Endodermal cell (in vitro differentiated cells): ENCODE results near the gene CSNK1D. TPM values are rescaled to one million over a fixed set of nuclear protein-coding genes. Genes with fewer than 3 reads are reported as not detected.

ENCODE experiments used
- DNase-seq: peaks from one replicate; pipeline ENCODE4 v3.0.0-alpha.2; 2017
- H3K27ac ChIP-seq: 2 replicates; pipeline ENCODE4 v1.5.1; 2013; ENCODE audit warnings: mild to moderate bottlenecking, low read depth, low read length, moderate library complexity
- H3K27me3 ChIP-seq: 2 replicates; pipeline ENCODE4 v1.6.1; 2013; ENCODE audit warnings: mild to moderate bottlenecking, low read length, moderate library complexity; ENCODE audit not compliant: insufficient read depth, control insufficient read depth, poor library complexity, severe bottlenecking
- H3K36me3 ChIP-seq: 2 replicates; pipeline ENCODE4 v1.7.0; 2013; ENCODE audit warnings: mild to moderate bottlenecking, low read length, moderate library complexity; ENCODE audit not compliant: control insufficient read depth, insufficient read depth
- H3K4me1 ChIP-seq: one replicate; pipeline ENCODE4 v1.7.0; 2013; ENCODE audit warnings: low read length; ENCODE audit not compliant: control insufficient read depth, insufficient read depth
- H3K4me3 ChIP-seq: 2 replicates; pipeline ENCODE4 v1.5.1; 2013; ENCODE audit warnings: mild to moderate bottlenecking, low read length, moderate library complexity
- H3K9ac ChIP-seq: 2 replicates; pipeline ENCODE4 v1.6.1; 2013; ENCODE audit warnings: mild to moderate bottlenecking, low read length, moderate library complexity; ENCODE audit not compliant: poor library complexity, severe bottlenecking; ENCODE audit errors: extremely low read depth
- H3K9me3 ChIP-seq: 2 replicates; pipeline ENCODE4 v1.6.1; 2013; ENCODE audit warnings: mild to moderate bottlenecking, low read length, moderate library complexity; ENCODE audit not compliant: control insufficient read depth
- H3K27ac Mint-ChIP-seq: 2 replicates; pipeline ENCODE4 v1.8.0; 2020; ENCODE audit warnings: mixed read lengths
- H3K27me3 Mint-ChIP-seq: 2 replicates; pipeline ENCODE4 v1.8.0; 2021; ENCODE audit warnings: mild to moderate bottlenecking, mixed read lengths; ENCODE audit not compliant: insufficient read depth
- H3K36me3 Mint-ChIP-seq: 2 replicates; pipeline ENCODE4 v1.8.0; 2020; ENCODE audit warnings: low read depth, mixed read lengths
- H3K4me1 Mint-ChIP-seq: 2 replicates; pipeline ENCODE4 v1.8.0; 2020; ENCODE audit warnings: mixed read lengths
- H3K4me3 Mint-ChIP-seq: 2 replicates; pipeline ENCODE4 v1.8.0; 2020; ENCODE audit warnings: mild to moderate bottlenecking, moderate library complexity, mixed read lengths
- H3K9me3 Mint-ChIP-seq: 2 replicates; pipeline ENCODE4 v1.8.0; 2020; ENCODE audit warnings: mild to moderate bottlenecking, mixed read lengths
- CTCF ChIP-seq: fragments of 200-600 bp; sonication (generic); conservative IDR thresholded peaks from 2 replicates; pipeline ENCODE4 v1.5.0; 2021; ENCODE audit warnings: antibody characterized with exemption, mild to moderate bottlenecking
- WGBS, 2 experiments: methylation state at CpG; one replicate each; pipeline versions ENCODE4 v1.1.5 to v1.1.7; 2013; ENCODE audit warnings: missing lambda C conversion rate in 2 of 2, mixed read lengths in 1 of 2; ENCODE audit not compliant: insufficient coverage in 1 of 2, insufficient read length in 1 of 2; 5-methylcytosine and 5-hydroxymethylcytosine counted together
- total RNA-seq, 2 donors: library from RNA; stranded (reverse); fragmentation: NEBNext Ultra II Directional in 1 of 2; extraction: Animal tissue kit (Norgen Biotek cat#: 25700) in 1 of 2; gene quantifications; 2 replicates in 1 of 2; 3 replicates in 1 of 2; pipeline ENCODE4 v1.2.1, GENCODE V29; 2021

CSNK1D gene
- total RNA-seq, 2 donors from 2014 or later = 104 to 143 TPM

DNA sequence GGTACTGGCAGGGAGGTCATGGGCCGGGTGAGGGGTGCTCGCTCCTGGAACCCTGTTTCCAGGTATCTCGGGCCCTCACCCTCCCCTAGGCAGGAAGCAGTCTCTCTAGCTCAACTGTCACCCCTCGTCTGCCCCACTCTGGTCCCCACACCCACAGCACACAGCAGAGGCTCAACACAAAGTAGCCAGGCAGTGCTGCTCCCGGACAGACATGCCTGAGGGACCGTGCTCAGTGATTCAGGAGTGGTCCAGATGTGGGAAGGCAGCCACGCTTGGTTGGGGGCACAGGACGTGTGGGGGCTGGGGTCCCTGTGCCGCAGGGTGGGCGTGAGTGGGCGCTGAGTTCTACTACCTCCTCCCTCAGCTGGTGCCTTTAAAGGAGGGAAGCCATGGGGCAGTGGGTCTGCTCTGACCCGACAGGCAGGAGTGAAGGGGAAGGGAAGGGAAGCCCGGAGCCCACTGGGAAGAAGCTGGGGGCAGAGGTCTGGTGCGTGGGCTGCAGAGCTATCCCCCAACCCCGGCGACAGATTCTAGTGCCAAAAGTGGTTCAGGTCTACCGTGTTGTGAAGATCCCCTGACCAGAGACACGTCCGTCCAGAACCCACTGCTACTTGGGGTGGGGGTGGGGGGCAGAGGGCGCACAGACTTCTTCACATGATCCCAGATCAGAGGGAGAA, 32.9 kb downstream of the CSNK1D start:
- Mint-ChIP-seq H3K4me1 (peaks cover 8% of the 10 kb centered on the region), H3K27me3 (no peaks in the 10 kb centered on the region), H3K36me3 (peaks cover 33% of the 10 kb centered on the region), H3K9me3 (no peaks in the 10 kb centered on the region), H3K27ac (peak overlapping the region; percentile 77), H3K4me3 (no peak overlapping the region)
- peak overlapping the region; percentile 41 for H3K27ac ChIP-seq
- no peak overlapping the region for H3K4me3 ChIP-seq
- H3K9ac ChIP-seq = no peak overlapping the region
- H3K27me3 ChIP-seq = no peaks in the 10 kb centered on the region
- no peak for TF ChIP-seq CTCF
- DNase-seq = peak; percentile 52
- peaks cover 41% of the 10 kb centered on the region for H3K36me3 ChIP-seq
- 95% methylated on average over 14 to 20 of the region's 20 CpGs for WGBS, 2 experiments
- peaks cover 3% of the 10 kb centered on the region for H3K4me1 ChIP-seq
- H3K9me3 ChIP-seq = no peaks in the 10 kb centered on the region

GRCh38 chr17:82239926-82240505, 33.5 kb downstream of the CSNK1D start:
- H3K4me1 Mint-ChIP-seq = peaks cover 8% of the 10 kb centered on the region
- H3K9me3 Mint-ChIP-seq = no peaks in the 10 kb centered on the region
- Histone ChIP-seq H3K9ac (no peak overlapping the region), H3K27me3 (no peaks in the 10 kb centered on the region), H3K9me3 (no peaks in the 10 kb centered on the region), H3K4me3 (no peak overlapping the region), H3K36me3 (peaks cover 35% of the 10 kb centered on the region), H3K4me1 (peaks cover 3% of the 10 kb centered on the region), H3K27ac (no peak overlapping the region)
- no peak overlapping the region for H3K27ac Mint-ChIP-seq
- no peaks in the 10 kb centered on the region for H3K27me3 Mint-ChIP-seq
- H3K4me3 Mint-ChIP-seq = no peak overlapping the region
- DNase-seq = peak; percentile 54
- no peak for TF ChIP-seq CTCF
- WGBS, 2 experiments = 89 to 90% methylated on average over 15 to 22 of the region's 22 CpGs
- peaks cover 27% of the 10 kb centered on the region for H3K36me3 Mint-ChIP-seq

DNA sequence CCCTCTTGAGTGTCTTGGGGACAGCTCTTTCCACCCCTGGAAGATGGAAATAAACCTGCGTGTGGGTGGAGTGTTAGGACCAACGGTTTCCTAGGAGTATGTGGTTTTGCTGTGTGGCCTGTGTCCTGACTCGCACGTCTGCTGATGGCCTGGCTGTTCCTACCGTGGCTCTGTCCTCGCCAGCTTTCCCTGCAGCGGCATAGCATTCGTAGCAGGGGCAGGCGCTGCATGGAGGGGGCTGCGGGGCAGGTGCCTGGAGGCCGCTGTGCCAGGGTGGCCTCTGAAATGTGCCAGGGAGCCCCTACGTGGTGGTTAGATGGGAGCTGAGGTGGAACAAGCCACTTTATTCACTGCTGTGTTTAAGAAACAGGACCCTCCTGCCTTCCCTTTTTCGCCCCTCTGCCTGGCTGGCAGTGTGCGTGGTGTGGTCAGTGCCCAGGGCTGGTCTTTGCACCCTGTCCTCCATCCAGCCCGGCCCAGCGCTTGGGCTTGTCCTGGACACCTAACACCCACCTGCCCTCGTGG, 34.0 kb downstream of the CSNK1D start:
- Mint-ChIP-seq H3K36me3 (peaks cover 21% of the 10 kb centered on the region), H3K27me3 (no peaks in the 10 kb centered on the region), H3K27ac (no peak overlapping the region), H3K4me1 (peaks cover 8% of the 10 kb centered on the region), H3K4me3 (no peak overlapping the region), H3K9me3 (no peaks in the 10 kb centered on the region)
- no peak for DNase-seq
- WGBS, 2 experiments = 96 to 100% methylated on average over 7 to 17 of the region's 17 CpGs
- Histone ChIP-seq H3K9me3 (no peaks in the 10 kb centered on the region), H3K4me3 (no peak overlapping the region), H3K27ac (peak overlapping the region; percentile 24), H3K36me3 (peaks cover 30% of the 10 kb centered on the region), H3K27me3 (no peaks in the 10 kb centered on the region), H3K9ac (no peak overlapping the region), H3K4me1 (peaks cover 3% of the 10 kb centered on the region)
- TF ChIP-seq CTCF = no peak
